Esophagus squamous epithelium (tissue), 5 donors: ENCODE data around the gene AGAP5. TPM values are rescaled to one million over a fixed set of nuclear protein-coding genes. Genes with fewer than 3 reads are reported as not detected.

Experiments
- DNase-seq: peaks from one replicate; lab custom pipeline; 2025; lab: John Stamatoyannopoulos, UW
- H3K27ac ChIP-seq, 4 donors: fragments of 200-600 bp; sonication (generic); one replicate each; pipeline ENCODE4 v1.5.1; 2016 to 2019; ENCODE audit warnings: mild to moderate bottlenecking in 1 of 4
- H3K27me3 ChIP-seq, 4 donors: fragments of 200-600 bp; sonication (generic); 1 replicate in 3 of 4; 2 replicates in 1 of 4; pipeline versions ENCODE4 v1.5.1 to v1.6.0; 2017 to 2021; ENCODE audit warnings: antibody characterized with exemption in 1 of 4
- H3K36me3 ChIP-seq, 3 donors: fragments of 200-600 bp; sonication (generic); one replicate each; pipeline ENCODE4 v1.5.1; 2016 to 2019
- H3K4me1 ChIP-seq, 3 donors: fragments of 200-600 bp; sonication (generic); one replicate each; pipeline ENCODE4 v1.5.1; 2017 to 2019
- H3K4me3 ChIP-seq, 4 donors: fragments of 200-600 bp; sonication (generic); 1 replicate in 3 of 4; 2 replicates in 1 of 4; pipeline ENCODE4 v1.5.1; 2016 to 2019; ENCODE audit warnings: mild to moderate bottlenecking in 2 of 4, moderate library complexity in 1 of 4
- H3K9me3 ChIP-seq, 3 donors: fragments of 200-600 bp; sonication (generic); one replicate each; pipeline ENCODE4 v1.5.1; 2016 to 2019
- CTCF ChIP-seq, 6 experiments: fragments of 450-650 bp in 4 of 6; fragments of 200-600 bp in 2 of 6; sonication (generic) in 2 of 6; IDR thresholded peaks; one replicate each; pipeline ENCODE4 v1.5.1; 2016 to 2019; ENCODE audit warnings: antibody characterized with exemption in 6 of 6, mild to moderate bottlenecking in 4 of 6, moderate library complexity in 4 of 6
- POLR2A ChIP-seq, 4 donors: fragments of 450-650 bp; IDR thresholded peaks; one replicate each; pipeline ENCODE4 v1.6.1; 2017; ENCODE audit warnings: antibody characterized with exemption in 4 of 4, mild to moderate bottlenecking in 4 of 4, moderate library complexity in 3 of 4
- WGBS, 2 donors: methylation state at CpG; one replicate each; pipeline ENCODE4 v1.1.5; 2018; 5-methylcytosine and 5-hydroxymethylcytosine counted together
- intact Hi-C: fragments of 100-400 bp; cut with DNase I; formaldehyde crosslinking; loops from one replicate; pipeline ENCODE4 v1.15.0; 2022
- total RNA-seq, 4 donors: library from RNA; depleted of rRNA; stranded (reverse); fragments of >200 nt; gene quantifications; one replicate each; pipeline ENCODE4 v1.1.0, GENCODE V29; 2016
- donor health status: DM: yes; HTN: yes; CAD: no.

Gene AGAP5
- total RNA-seq, 4 donors from 2014 or later, result 1.7 to 7.9 (median 5.9) TPM

- intact Hi-C loops, result no loop called here
- no peak for DNase-seq
Observed at GRCh38 chr10:73647875-73648651, 49.8 kb downstream of the AGAP5 start.

GRCh38 chr10:73647211-73647874 lies 50.6 kb downstream of the AGAP5 start:
- whole genome bisulfite sequencing, 2 donors, result 0 to 36% methylated on average over 2 to 6 of the region's 32 CpGs

More at GRCh38 chr10:73647875-73648651, 49.8 kb downstream of the AGAP5 start:
- Histone ChIP-seq H3K4me3 (peak overlapping the region; percentile 55 to 74 (median 72)), H3K36me3 (no peaks in the 10 kb centered on the region), H3K9me3 (no peaks in the 10 kb centered on the region), H3K27ac (peak overlapping the region; percentile 22 to 76 (median 64)), H3K4me1 (peaks cover 8 to 22% (median 12%) of the 10 kb centered on the region in 3 donors), H3K27me3 (no peaks in the 10 kb centered on the region)
- 15 to 22% methylated on average over 11 to 12 of the region's 35 CpGs for WGBS, 2 donors
- TF ChIP-seq POLR2A (IDR thresholded peaks at IDR 0.05) (no peak), CTCF (IDR thresholded peaks at IDR 0.05) (no peak)

GRCh38 chr10:73646598-73647041 lies 51.3 kb downstream of the AGAP5 start:
- no peak overlapping the region for H3K4me3 ChIP-seq
- intact Hi-C loops, result no loop called here
- 85 to 96% methylated on average over 3 to 7 of the region's 9 CpGs for WGBS, 2 donors
- H3K4me1 ChIP-seq, result peaks cover 8 to 22% (median 12%) of the 10 kb centered on the region in 3 donors
- no peaks in the 10 kb centered on the region for H3K36me3 ChIP-seq
- no peak overlapping the region for H3K27ac ChIP-seq
- no peak for TF ChIP-seq CTCF (IDR thresholded peaks at IDR 0.05)
- TF ChIP-seq POLR2A (IDR thresholded peaks at IDR 0.05), result no peak
- no peak for DNase-seq
- H3K27me3 ChIP-seq, result no peaks in the 10 kb centered on the region
- H3K9me3 ChIP-seq, result no peaks in the 10 kb centered on the region

More at GRCh38 chr10:73647211-73647874, 50.6 kb downstream of the AGAP5 start:
- Histone ChIP-seq H3K9me3 (no peaks in the 10 kb centered on the region), H3K4me3 (peak overlapping the region; percentile 55 to 74 (median 72)), H3K27ac (peak overlapping the region; percentile 22 to 76 (median 64)), H3K4me1 (peaks cover 8 to 22% (median 12%) of the 10 kb centered on the region in 3 donors), H3K36me3 (no peaks in the 10 kb centered on the region), H3K27me3 (no peaks in the 10 kb centered on the region)
- intact Hi-C loops, result no loop called here
- DNase-seq, result no peak
- TF ChIP-seq CTCF (IDR thresholded peaks at IDR 0.05) (no peak), POLR2A (IDR thresholded peaks at IDR 0.05) (no peak)

GRCh38 chr10:73645251-73645650 lies 52.7 kb downstream of the AGAP5 start:
- TF ChIP-seq POLR2A (IDR thresholded peaks at IDR 0.05), result no peak
- no peak for TF ChIP-seq CTCF (IDR thresholded peaks at IDR 0.05)
- Histone ChIP-seq H3K4me1 (peaks cover 8 to 22% (median 12%) of the 10 kb centered on the region in 3 donors), H3K9me3 (no peaks in the 10 kb centered on the region), H3K36me3 (no peaks in the 10 kb centered on the region), H3K27ac (no peak overlapping the region), H3K4me3 (no peak overlapping the region), H3K27me3 (no peaks in the 10 kb centered on the region)
- intact Hi-C loops, result no loop called here
- no peak for DNase-seq
- 67 to 68% methylated on average over 3 of the region's 3 CpGs for WGBS, 2 donors

- Histone ChIP-seq H3K27me3 (no peaks in the 10 kb centered on the region), H3K27ac (no peak overlapping the region), H3K4me3 (no peak overlapping the region), H3K9me3 (no peaks in the 10 kb centered on the region), H3K4me1 (peaks cover 8 to 22% (median 12%) of the 10 kb centered on the region in 3 donors), H3K36me3 (no peaks in the 10 kb centered on the region)
- TF ChIP-seq CTCF (IDR thresholded peaks at IDR 0.05), result no peak
- TF ChIP-seq POLR2A (IDR thresholded peaks at IDR 0.05), result no peak
- intact Hi-C loops, result no loop called here
- no peak for DNase-seq
- WGBS, 2 donors, result 50 to 59% methylated on average over 1 of the region's 1 CpG
Observed at GRCh38 chr10:73644767-73645166, 53.1 kb downstream of the AGAP5 start.
